GM23248 (cell line): ENCODE measurements around the gene ALDH3B2. TPM values are rescaled to one million over a fixed set of nuclear protein-coding genes. Genes with fewer than 3 reads are reported as not detected.

Experiments used
- DNase-seq: peaks from one replicate; pipeline ENCODE4 v3.0.0-alpha.2; 2015
- H2AFZ ChIP-seq: fragments of 200-600 bp; sonication (generic); 2 replicates; pipeline ENCODE4 v1.6.1; 2016; ENCODE audit warnings: antibody characterized with exemption
- H3F3A ChIP-seq: fragments of 200-600 bp; sonication (generic); 2 replicates; pipeline ENCODE4 v1.6.1; 2016; ENCODE audit warnings: mild to moderate bottlenecking, antibody characterized with exemption, mixed run types; ENCODE audit not compliant: insufficient read depth
- H3K27ac ChIP-seq: fragments of 200-600 bp; sonication (generic); 2 replicates; pipeline ENCODE4 v1.5.1; 2016; ENCODE audit warnings: mild to moderate bottlenecking
- H3K27me3 ChIP-seq: fragments of 200-600 bp; sonication (generic); replicated peaks from 2 replicates; pipeline ENCODE4 v1.6.1; 2016; ENCODE audit warnings: mild to moderate bottlenecking; ENCODE audit not compliant: insufficient read depth
- H3K36me3 ChIP-seq: fragments of 200-600 bp; sonication (generic); 2 replicates; pipeline ENCODE4 v1.6.1; 2016; ENCODE audit warnings: low read depth, mild to moderate bottlenecking
- H3K4me1 ChIP-seq: fragments of 200-600 bp; sonication (generic); 2 replicates; pipeline ENCODE4 v1.6.1; 2016; ENCODE audit warnings: mild to moderate bottlenecking; ENCODE audit not compliant: insufficient read depth
- H3K4me2 ChIP-seq: fragments of 200-600 bp; sonication (generic); one replicate; pipeline ENCODE4 v1.6.1; 2016; ENCODE audit warnings: mild to moderate bottlenecking; ENCODE audit not compliant: unreplicated experiment
- H3K4me3 ChIP-seq: fragments of 200-600 bp; sonication (generic); 2 replicates; pipeline ENCODE4 v1.5.1; 2016; ENCODE audit warnings: mild to moderate bottlenecking
- H3K79me2 ChIP-seq: fragments of 200-600 bp; sonication (generic); 2 replicates; pipeline ENCODE4 v1.6.1; 2016; ENCODE audit warnings: mild to moderate bottlenecking; ENCODE audit not compliant: insufficient read depth
- H3K9ac ChIP-seq: fragments of 200-600 bp; sonication (generic); 2 replicates; pipeline ENCODE4 v1.6.1; 2016; ENCODE audit warnings: mild to moderate bottlenecking
- H3K9me2 ChIP-seq: fragments of 200-600 bp; sonication (generic); 2 replicates; pipeline ENCODE4 v1.6.1; 2016; ENCODE audit warnings: mixed run types, mild to moderate bottlenecking, moderate library complexity; ENCODE audit not compliant: insufficient read depth
- H3K9me3 ChIP-seq: fragments of 200-600 bp; sonication (generic); one replicate; pipeline ENCODE4 v1.6.1; 2017; ENCODE audit warnings: low read depth
- H4K20me1 ChIP-seq: fragments of 200-600 bp; sonication (generic); 2 replicates; pipeline ENCODE4 v1.6.0; 2016; ENCODE audit not compliant: insufficient read depth
- EZH2 ChIP-seq: fragments of 200-600 bp; sonication (generic); IDR thresholded peaks from 2 replicates; pipeline ENCODE4 v1.6.1; 2018; ENCODE audit warnings: antibody characterized with exemption, mild to moderate bottlenecking; ENCODE audit not compliant: insufficient read depth, poor library complexity, severe bottlenecking
- EZH2phosphoT487 ChIP-seq: fragments of 200-600 bp; sonication (generic); IDR thresholded peaks from 2 replicates; pipeline ENCODE4 v1.6.1; 2018; ENCODE audit warnings: antibody characterized with exemption, moderate library complexity, mild to moderate bottlenecking, low read depth; ENCODE audit not compliant: insufficient read depth
- WGBS, 2 experiments: methylation state at CpG; one replicate each; pipeline ENCODE4 v1.1.6; 2015 to 2017; ENCODE audit warnings: low lambda C conversion rate in 2 of 2, low coverage in 1 of 2; ENCODE audit errors: missing lambda C conversion rate in 2 of 2; 5-methylcytosine and 5-hydroxymethylcytosine counted together
- in situ Hi-C: fragments of 300-500 bp; cut with MboI; formaldehyde crosslinking; loops from 2 replicates; pipeline ENCODE4 v1.15.0; 2020
- polyA plus RNA-seq: library from polyadenylated mRNA; unstranded; fragments of >200 nt; fragmentation: Nextera tagmentation; extraction: Ambion mirVana; gene quantifications from 2 replicates; pipeline ENCODE4 v1.2.1, GENCODE V29; 2016
- total RNA-seq: library from RNA; depleted of rRNA; stranded (reverse); fragments of >200 nt; shearing (Covaris generic); gene quantifications from 2 replicates; pipeline ENCODE4 v1.2.3, GENCODE V29; 2014

Gene ALDH3B2
- total and polyA plus RNA-seq, 2 experiments from 2014 or later, result not detected

DNA sequence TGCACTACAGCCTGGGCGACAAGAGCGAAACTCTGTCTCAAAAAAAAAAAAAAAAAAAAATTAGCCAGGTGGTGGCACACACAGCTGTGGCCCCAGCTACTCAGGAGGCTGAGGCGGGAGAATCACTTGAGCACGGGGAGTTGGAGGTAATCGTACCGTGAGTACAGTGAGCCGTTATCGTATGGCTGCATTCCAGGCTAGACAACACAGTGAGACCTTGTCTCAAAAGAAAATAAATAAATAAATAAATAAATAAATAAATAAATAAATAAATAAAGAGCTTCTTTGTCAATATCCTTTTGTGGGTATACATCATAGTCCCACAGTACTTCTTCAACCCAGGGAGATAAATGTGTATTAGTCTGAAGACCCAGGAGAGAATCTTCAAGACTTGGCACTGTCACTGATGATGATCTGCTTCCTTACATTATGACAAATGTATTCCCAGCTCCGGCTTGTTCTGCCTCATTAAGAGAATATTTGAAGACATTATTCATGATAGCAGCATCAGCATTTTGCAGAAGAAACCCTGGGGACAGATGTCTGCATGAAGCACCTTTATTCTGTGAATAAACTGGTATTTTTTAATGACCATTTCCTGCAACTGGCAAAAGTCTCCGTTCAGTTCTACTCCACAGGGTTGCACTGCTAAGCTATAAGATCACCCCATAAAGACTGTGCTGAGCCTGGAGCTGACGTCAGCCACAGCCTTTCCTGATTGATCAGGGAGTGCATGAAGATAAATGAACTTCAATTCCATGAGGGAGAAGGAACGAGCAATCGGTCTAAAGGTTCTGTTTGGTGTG is 22.2 kb downstream of the ALDH3B2 start:
- DNase-seq, result no peak

DNA sequence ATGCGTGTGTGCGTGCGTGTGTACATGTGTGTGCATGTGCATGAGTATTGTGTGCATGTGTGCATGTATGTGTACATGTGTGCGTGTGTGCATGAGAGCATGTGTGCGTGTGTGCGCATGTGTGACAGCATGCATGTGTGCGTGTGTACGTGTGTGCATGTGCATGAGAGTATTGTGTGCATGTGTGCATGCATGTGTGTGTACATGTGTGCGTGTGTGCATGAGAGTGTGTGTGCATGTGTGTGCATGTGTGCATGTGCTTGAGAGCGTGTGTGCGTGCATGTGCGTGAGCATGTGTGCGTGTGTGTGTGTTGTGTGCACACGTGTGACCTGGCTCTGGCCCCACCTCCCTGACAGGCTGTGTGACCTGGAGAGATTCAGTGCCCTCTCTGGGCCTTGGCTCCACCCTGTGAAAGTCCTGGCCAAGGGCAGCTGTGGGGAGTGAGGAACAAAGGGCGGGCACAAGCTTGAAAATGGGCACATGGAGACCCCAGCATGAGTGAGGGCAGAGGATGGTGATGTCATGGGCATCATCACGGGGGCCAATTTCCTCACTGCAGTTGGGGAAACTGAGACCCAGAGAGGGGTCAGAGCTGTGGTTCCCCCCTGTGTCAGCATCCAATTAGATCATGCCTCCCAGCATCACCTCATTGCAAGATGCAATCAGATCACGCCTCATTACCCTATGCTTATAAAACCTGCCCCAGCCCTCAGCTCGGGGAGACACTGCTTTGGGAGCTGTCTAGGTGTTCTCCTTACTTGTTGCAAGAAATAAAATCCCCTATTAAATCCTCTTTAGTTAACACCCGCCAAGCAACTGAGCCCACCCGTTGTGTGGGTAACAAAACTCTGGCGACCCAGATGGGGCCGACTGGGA is 24.6 kb downstream of the ALDH3B2 start:
- Histone ChIP-seq H2AFZ (no peak overlapping the region), H3K27ac (no peak overlapping the region), H3K79me2 (no peaks in the 10 kb centered on the region), H3F3A (no peaks in the 10 kb centered on the region), H3K36me3 (no peaks in the 10 kb centered on the region), H3K4me2 (no peak overlapping the region), H3K9me3 (no peaks in the 10 kb centered on the region), H3K9ac (no peak overlapping the region), H3K4me3 (no peak overlapping the region), H3K27me3 (peaks cover 4% of the 10 kb centered on the region), H3K9me2 (no peaks in the 10 kb centered on the region), H4K20me1 (no peaks in the 10 kb centered on the region), H3K4me1 (no peaks in the 10 kb centered on the region)
- no peak for DNase-seq
- in situ Hi-C loops, result no loop called here
- TF ChIP-seq EZH2phosphoT487 (no peak), EZH2 (no peak)
- 73 to 74% methylated on average over 22 of the region's 22 CpGs for WGBS, 2 experiments

More for the DNA sequence above, 22.2 kb downstream of the ALDH3B2 start:
- no peaks in the 10 kb centered on the region for H3K9me2 ChIP-seq
- WGBS, 2 experiments, result 38 to 39% methylated on average over 13 of the region's 13 CpGs
- H3K4me2 ChIP-seq, result no peak overlapping the region
- no peak overlapping the region for H2AFZ ChIP-seq
- in situ Hi-C loops, result no loop called here
- no peak overlapping the region for H3K9ac ChIP-seq
- no peak overlapping the region for H3K27ac ChIP-seq
- H3K79me2 ChIP-seq, result no peaks in the 10 kb centered on the region
- no peaks in the 10 kb centered on the region for H3K9me3 ChIP-seq
- H4K20me1 ChIP-seq, result no peaks in the 10 kb centered on the region
- no peaks in the 10 kb centered on the region for H3K36me3 ChIP-seq
- no peak overlapping the region for H3K4me3 ChIP-seq
- H3K4me1 ChIP-seq, result no peaks in the 10 kb centered on the region
- peaks cover 4% of the 10 kb centered on the region for H3K27me3 ChIP-seq
- H3F3A ChIP-seq, result 0 out of 2 replicates have a peak, but pooled peaks cover under 1% of the 10 kb centered on the region
- no peak for TF ChIP-seq EZH2
- no peak for TF ChIP-seq EZH2phosphoT487

DNA sequence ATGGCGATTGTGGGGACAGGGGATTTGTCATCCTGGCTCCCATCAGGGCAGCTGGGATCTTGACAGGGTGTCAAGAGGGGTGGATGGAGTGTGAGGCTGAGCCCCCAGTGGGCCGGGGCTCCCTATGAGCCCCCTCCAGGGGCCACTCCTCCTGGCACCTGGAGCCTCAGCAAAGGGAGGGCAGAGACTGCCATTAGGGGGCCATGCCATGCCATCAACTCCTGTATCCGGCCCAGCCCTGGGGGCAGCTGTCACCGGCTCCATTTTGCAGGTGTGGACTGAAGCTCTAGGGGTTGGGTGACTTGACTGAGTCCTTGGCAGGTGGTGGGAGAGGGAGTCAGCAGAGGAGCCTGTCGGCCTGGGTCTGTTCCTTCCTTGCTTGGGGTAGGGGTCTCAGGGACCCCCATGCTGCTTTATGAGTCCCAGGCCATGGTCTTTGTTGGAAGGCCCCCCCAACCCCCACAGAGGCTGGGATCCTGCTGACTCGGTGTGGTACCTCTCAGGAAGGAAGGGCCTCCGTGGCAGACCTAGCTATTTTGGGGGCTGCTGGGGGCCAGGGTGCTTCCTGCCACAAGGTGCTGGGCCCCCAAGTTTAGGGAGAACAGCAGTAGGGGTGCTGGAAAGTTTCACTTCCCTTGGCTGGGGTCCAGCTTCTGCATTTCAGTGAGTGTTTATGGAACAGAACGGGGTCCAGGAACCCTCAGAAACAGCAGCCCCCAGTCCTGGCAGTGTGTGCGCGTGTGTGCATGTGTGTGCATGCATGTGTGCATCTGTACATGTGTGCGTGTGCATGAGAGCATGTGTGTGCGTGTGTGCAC is 25.4 kb downstream of the ALDH3B2 start:
- no peak overlapping the region for H3K4me2 ChIP-seq
- no peak overlapping the region for H3K27ac ChIP-seq
- WGBS, 2 experiments, result 64 to 68% methylated on average over 12 of the region's 12 CpGs
- H3K9me3 ChIP-seq, result no peaks in the 10 kb centered on the region
- H3K4me3 ChIP-seq, result no peak overlapping the region
- no peak overlapping the region for H3K9ac ChIP-seq
- H4K20me1 ChIP-seq, result no peaks in the 10 kb centered on the region
- H3K9me2 ChIP-seq, result no peaks in the 10 kb centered on the region
- H3K27me3 ChIP-seq, result no peaks in the 10 kb centered on the region; the same call in 1 of the 2 replicates
- H3K4me1 ChIP-seq, result no peaks in the 10 kb centered on the region
- H3K79me2 ChIP-seq, result no peaks in the 10 kb centered on the region
- H3K36me3 ChIP-seq, result no peaks in the 10 kb centered on the region
- no peaks in the 10 kb centered on the region for H3F3A ChIP-seq
- H2AFZ ChIP-seq, result no peak overlapping the region
- in situ Hi-C loops, result no loop called here
- TF ChIP-seq EZH2 (no peak), EZH2phosphoT487 (no peak)
- no peak for DNase-seq
